Peyer's patch (tissue), 4 donors: ENCODE data around the gene MYO15B. TPM values are rescaled to one million over a fixed set of nuclear protein-coding genes. Genes with fewer than 3 reads are reported as not detected.
A peak's percentile ranks its signal among the peaks of the same experiment; 100 is the strongest.
"Not testable (repeated sequence)": the region's sequence is repeated elsewhere in the genome, so short reads cannot be mapped to it uniquely, and the experiment has no call there.

Experiments used
- DNase-seq, 3 donors: peaks; one replicate each; pipeline ENCODE4 v3.0.0-alpha.2; 2017 to 2019
- H3K27ac ChIP-seq, 4 donors: fragments of 200-600 bp; sonication (generic); one replicate each; pipeline ENCODE4 v1.5.1; 2016 to 2019
- H3K27me3 ChIP-seq, 2 donors: fragments of 200-600 bp; sonication (generic); one replicate each; pipeline ENCODE4 v1.5.1; 2019
- H3K36me3 ChIP-seq, 3 donors: fragments of 200-600 bp; sonication (generic); one replicate each; pipeline ENCODE4 v1.5.1; 2016 to 2019
- H3K4me1 ChIP-seq, 4 donors: fragments of 200-600 bp; sonication (generic); one replicate each; pipeline ENCODE4 v1.5.1; 2016 to 2019
- H3K4me3 ChIP-seq, 4 donors: fragments of 200-600 bp; sonication (generic); 1 replicate in 3 of 4; 2 replicates in 1 of 4; pipeline ENCODE4 v1.5.1; 2016 to 2019; ENCODE audit warnings: mild to moderate bottlenecking in 1 of 4
- H3K9me3 ChIP-seq, 4 donors: fragments of 200-600 bp; sonication (generic); one replicate each; pipeline ENCODE4 v1.5.1; 2016 to 2019; ENCODE audit warnings: mild to moderate bottlenecking in 1 of 4
- CTCF ChIP-seq, 6 experiments: fragments of 450-650 bp in 4 of 6; fragments of 200-600 bp in 2 of 6; sonication (generic) in 1 of 6; IDR thresholded peaks; one replicate each; pipeline ENCODE4 v1.5.1; 2017 to 2019; ENCODE audit warnings: antibody characterized with exemption in 6 of 6, mild to moderate bottlenecking in 3 of 6, moderate library complexity in 1 of 6
- POLR2A ChIP-seq, 2 donors: fragments of 450-650 bp; IDR thresholded peaks; one replicate each; pipeline ENCODE4 v1.5.1; 2017; ENCODE audit warnings: antibody characterized with exemption in 2 of 2, mild to moderate bottlenecking in 2 of 2, moderate library complexity in 2 of 2
- total RNA-seq, 4 donors: library from RNA; depleted of rRNA; stranded (reverse); fragments of >200 nt; gene quantifications; one replicate each; pipeline ENCODE4 v1.1.0, GENCODE V29; 2016

Gene MYO15B
- total RNA-seq, 4 donors from 2014 or later = 552 to 2,671 (median 1,951) TPM

- H3K36me3 ChIP-seq = no peaks in the 10 kb centered on the region
- DNase-seq = no peak
- H3K4me3 ChIP-seq = no peak overlapping the region
- no peak for TF ChIP-seq POLR2A (IDR thresholded peaks at IDR 0.05)
- TF ChIP-seq CTCF (IDR thresholded peaks at IDR 0.05) = no peak
- no peaks in the 10 kb centered on the region for H3K9me3 ChIP-seq
- peaks cover 0 to 25% (median 13%) of the 10 kb centered on the region in 4 donors for H3K4me1 ChIP-seq
- no peak overlapping the region for H3K27ac ChIP-seq
- H3K27me3 ChIP-seq = no peaks in the 10 kb centered on the region
Measured at GRCh38 chr17:75590849-75591721, 3.5 kb downstream of the MYO15B start.

- Histone ChIP-seq H3K27me3 (no peaks in the 10 kb centered on the region), H3K4me3 (no peak overlapping the region), H3K27ac (no peak overlapping the region), H3K36me3 (no peaks in the 10 kb centered on the region), H3K4me1 (peaks cover 0 to 25% (median 13%) of the 10 kb centered on the region in 4 donors), H3K9me3 (no peaks in the 10 kb centered on the region)
- TF ChIP-seq POLR2A (IDR thresholded peaks at IDR 0.05) (no peak), CTCF (IDR thresholded peaks at IDR 0.05) (no peak)
- no peak for DNase-seq
Measured at GRCh38 chr17:75591722-75592302, 4.2 kb downstream of the MYO15B start.

GRCh38 chr17:75592348-75593020 is 4.9 kb downstream of the MYO15B start:
- TF ChIP-seq CTCF (IDR thresholded peaks at IDR 0.05) = no peak

GRCh38 chr17:75593430-75593829 is 5.8 kb downstream of the MYO15B start:
- H3K27ac ChIP-seq, H3K9me3 ChIP-seq, H3K27me3 ChIP-seq, DNase-seq, H3K4me3 ChIP-seq, H3K36me3 ChIP-seq: not testable (repeated sequence)
- H3K4me1 ChIP-seq = peaks cover 0 to 12% (median 8%) of the 10 kb centered on the region in 4 donors

More at GRCh38 chr17:75592348-75593020, 4.9 kb downstream of the MYO15B start:
- no peak for DNase-seq
- Histone ChIP-seq H3K4me3 (no peak overlapping the region), H3K27ac (no peak overlapping the region), H3K36me3 (no peaks in the 10 kb centered on the region), H3K9me3 (no peaks in the 10 kb centered on the region), H3K27me3 (no peaks in the 10 kb centered on the region), H3K4me1 (peaks cover 0 to 20% (median 12%) of the 10 kb centered on the region in 4 donors)

- H3K9me3 ChIP-seq = no peaks in the 10 kb centered on the region
- H3K4me1 ChIP-seq = peaks cover 0 to 6% (median 3%) of the 10 kb centered on the region in 4 donors
- TF ChIP-seq POLR2A (IDR thresholded peaks at IDR 0.05) = no peak
- TF ChIP-seq CTCF (IDR thresholded peaks at IDR 0.05) = peak in 2 of 6 experiments; percentile 11 to 15
- H3K36me3 ChIP-seq = no peaks in the 10 kb centered on the region
- no peak overlapping the region for H3K4me3 ChIP-seq
- DNase-seq = no peak
- H3K27me3 ChIP-seq = no peaks in the 10 kb centered on the region
- H3K27ac ChIP-seq = no peak overlapping the region
Measured at GRCh38 chr17:75594499-75595283, 7.1 kb downstream of the MYO15B start.
